DMS153 treated with DMSO at 0.1 percent for 48 hours (cell line): ENCODE results near the gene APRT.
"Not testable (repeated sequence)": the region's sequence is repeated elsewhere in the genome, so short reads cannot be mapped to it uniquely, and the experiment has no call there.

Source experiments
- DNase-seq: peaks from one replicate; lab custom pipeline; 2025; ENCODE audit not compliant: unreplicated experiment; lab: John Stamatoyannopoulos, UW

APRT gene

GRCh38 chr16:88790312-88791211 lies 21.2 kb downstream of the APRT start:
- no peak for DNase-seq

- DNase-seq: no peak
These were observed 22.1 kb downstream of the APRT start for GRCh38 chr16:88789594-88789993.

GRCh38 chr16:88788749-88789148 lies 23.0 kb downstream of the APRT start:
- not testable (repeated sequence) for DNase-seq

GRCh38 chr16:88787579-88788314 lies 24.0 kb downstream of the APRT start:
- DNase-seq: no peak

- DNase-seq: no peak
These were observed 26.4 kb downstream of the APRT start, which contains the start of gene PIEZO1 for GRCh38 chr16:88785106-88785924. Gene PIEZO1 (minus strand): TSS chr16:88785220. CDS start chr16:88784964, 256 bp downstream.

- DNase-seq: no peak
These were observed 26.9 kb downstream of the APRT start for GRCh38 chr16:88784856-88785105.

GRCh38 chr16:88784074-88784855 lies 27.5 kb downstream of the APRT start:
- DNase-seq: no peak

- no peak for DNase-seq
These were observed 28.2 kb downstream of the APRT start for GRCh38 chr16:88783391-88784073.

- no peak for DNase-seq
These were observed 29.0 kb downstream of the APRT start for GRCh38 chr16:88782454-88783390.

- DNase-seq: no peak
These were observed 30.3 kb downstream of the APRT start for GRCh38 chr16:88781140-88782077.

- no peak for DNase-seq
These were observed 31.3 kb downstream of the APRT start for GRCh38 chr16:88780142-88781062.

- no peak for DNase-seq
These were observed 32.2 kb downstream of the APRT start for GRCh38 chr16:88779406-88780141.

- no peak for DNase-seq
These were observed 33.1 kb downstream of the APRT start for GRCh38 chr16:88778541-88779065.

GRCh38 chr16:88778271-88778525 lies 33.5 kb downstream of the APRT start:
- no peak for DNase-seq

GRCh38 chr16:88777471-88778270 lies 34.1 kb downstream of the APRT start:
- no peak for DNase-seq
